ENCODE measurements around the gene HMGN1.

Gene HMGN1

DNA sequence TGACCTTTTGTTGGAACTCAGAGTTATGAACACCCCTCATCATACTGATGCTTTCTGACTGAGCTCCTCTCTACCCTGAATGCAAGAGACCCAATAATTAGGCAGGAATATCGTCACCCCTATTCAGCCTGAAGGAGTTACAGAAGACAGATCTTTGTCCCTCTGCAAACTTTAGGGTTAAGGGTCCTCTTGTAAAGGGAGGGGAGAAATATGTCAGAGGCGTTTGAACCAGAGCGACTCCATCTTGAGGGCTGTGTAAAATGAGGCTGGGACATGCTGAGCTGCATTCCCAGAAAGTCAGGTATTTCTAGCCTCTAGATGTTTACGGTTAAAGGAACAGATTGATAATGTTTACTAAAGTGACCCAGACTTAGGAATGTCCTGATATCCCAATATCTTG lies 10.5 kb upstream of the HMGN1 start:
- TF ChIP-seq POLR2AphosphoS5 (IDR thresholded peaks at IDR 0.05; ENCODE audit: low read depth) (no peak), GABPA (IDR thresholded peaks at IDR 0.05; ENCODE audit: low read depth) (no peak), SPI1 (IDR thresholded peaks at IDR 0.05; ENCODE audit: borderline replicate concordance, low read depth) (no peak)
- TF ChIP-seq, protein P1, sequence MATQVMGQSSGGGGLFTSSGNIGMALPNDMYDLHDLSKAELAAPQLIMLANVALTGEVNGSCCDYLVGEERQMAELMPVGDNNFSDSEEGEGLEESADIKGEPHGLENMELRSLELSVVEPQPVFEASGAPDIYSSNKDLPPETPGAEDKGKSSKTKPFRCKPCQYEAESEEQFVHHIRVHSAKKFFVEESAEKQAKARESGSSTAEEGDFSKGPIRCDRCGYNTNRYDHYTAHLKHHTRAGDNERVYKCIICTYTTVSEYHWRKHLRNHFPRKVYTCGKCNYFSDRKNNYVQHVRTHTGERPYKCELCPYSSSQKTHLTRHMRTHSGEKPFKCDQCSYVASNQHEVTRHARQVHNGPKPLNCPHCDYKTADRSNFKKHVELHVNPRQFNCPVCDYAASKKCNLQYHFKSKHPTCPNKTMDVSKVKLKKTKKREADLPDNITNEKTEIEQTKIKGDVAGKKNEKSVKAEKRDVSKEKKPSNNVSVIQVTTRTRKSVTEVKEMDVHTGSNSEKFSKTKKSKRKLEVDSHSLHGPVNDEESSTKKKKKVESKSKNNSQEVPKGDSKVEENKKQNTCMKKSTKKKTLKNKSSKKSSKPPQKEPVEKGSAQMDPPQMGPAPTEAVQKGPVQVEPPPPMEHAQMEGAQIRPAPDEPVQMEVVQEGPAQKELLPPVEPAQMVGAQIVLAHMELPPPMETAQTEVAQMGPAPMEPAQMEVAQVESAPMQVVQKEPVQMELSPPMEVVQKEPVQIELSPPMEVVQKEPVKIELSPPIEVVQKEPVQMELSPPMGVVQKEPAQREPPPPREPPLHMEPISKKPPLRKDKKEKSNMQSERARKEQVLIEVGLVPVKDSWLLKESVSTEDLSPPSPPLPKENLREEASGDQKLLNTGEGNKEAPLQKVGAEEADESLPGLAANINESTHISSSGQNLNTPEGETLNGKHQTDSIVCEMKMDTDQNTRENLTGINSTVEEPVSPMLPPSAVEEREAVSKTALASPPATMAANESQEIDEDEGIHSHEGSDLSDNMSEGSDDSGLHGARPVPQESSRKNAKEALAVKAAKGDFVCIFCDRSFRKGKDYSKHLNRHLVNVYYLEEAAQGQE (IDR thresholded peaks at IDR 0.05; ENCODE audit: insufficient replicate concordance, low read depth): no peak
- TF ChIP-seq, protein P2, sequence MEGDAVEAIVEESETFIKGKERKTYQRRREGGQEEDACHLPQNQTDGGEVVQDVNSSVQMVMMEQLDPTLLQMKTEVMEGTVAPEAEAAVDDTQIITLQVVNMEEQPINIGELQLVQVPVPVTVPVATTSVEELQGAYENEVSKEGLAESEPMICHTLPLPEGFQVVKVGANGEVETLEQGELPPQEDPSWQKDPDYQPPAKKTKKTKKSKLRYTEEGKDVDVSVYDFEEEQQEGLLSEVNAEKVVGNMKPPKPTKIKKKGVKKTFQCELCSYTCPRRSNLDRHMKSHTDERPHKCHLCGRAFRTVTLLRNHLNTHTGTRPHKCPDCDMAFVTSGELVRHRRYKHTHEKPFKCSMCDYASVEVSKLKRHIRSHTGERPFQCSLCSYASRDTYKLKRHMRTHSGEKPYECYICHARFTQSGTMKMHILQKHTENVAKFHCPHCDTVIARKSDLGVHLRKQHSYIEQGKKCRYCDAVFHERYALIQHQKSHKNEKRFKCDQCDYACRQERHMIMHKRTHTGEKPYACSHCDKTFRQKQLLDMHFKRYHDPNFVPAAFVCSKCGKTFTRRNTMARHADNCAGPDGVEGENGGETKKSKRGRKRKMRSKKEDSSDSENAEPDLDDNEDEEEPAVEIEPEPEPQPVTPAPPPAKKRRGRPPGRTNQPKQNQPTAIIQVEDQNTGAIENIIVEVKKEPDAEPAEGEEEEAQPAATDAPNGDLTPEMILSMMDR (IDR thresholded peaks at IDR 0.05; ENCODE audit: insufficient read depth, low read length): no peak
- Histone ChIP-seq H3K4me3 (replicated peaks; ENCODE audit: insufficient read depth, low read length) (no peak overlapping the region), H3K27ac (replicated peaks) (no peak overlapping the region), H3K27me3 (ENCODE audit: insufficient read depth, poor library complexity, severe bottlenecking) (no peaks in the 10 kb centered on the region)
- no peak for DNase-seq (ENCODE audit: low read depth in 1 of 2, low spot score in 1 of 2)

DNA sequence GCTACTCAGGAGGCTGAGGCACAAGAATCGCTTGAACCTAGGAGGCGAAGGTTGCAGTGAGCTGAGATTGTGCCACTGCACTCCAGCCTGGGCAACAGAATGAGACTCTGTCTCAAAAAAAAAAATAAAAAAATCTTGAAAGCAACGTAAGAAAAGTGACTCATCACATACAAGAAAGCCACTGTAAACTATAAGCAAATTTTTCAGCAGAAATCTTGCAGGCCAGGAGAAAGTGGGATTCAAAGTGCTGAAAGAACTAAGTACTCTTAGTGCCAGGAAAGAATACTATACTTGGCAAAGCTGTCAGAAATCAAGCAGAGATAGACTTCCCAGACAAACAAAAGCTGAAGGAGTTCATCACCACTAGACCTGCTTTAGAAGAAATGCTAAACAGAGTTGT lies 4.4 kb upstream of the HMGN1 start:
- Histone ChIP-seq H3K27ac (replicated peaks) (no peak overlapping the region), H3K4me3 (replicated peaks; ENCODE audit: insufficient read depth, low read length) (no peak overlapping the region), H3K27me3 (ENCODE audit: insufficient read depth, poor library complexity, severe bottlenecking) (no peaks in the 10 kb centered on the region)
- no peak for DNase-seq (ENCODE audit: low read depth in 1 of 2, low spot score in 1 of 2)
- no peak for TF ChIP-seq GABPA (IDR thresholded peaks at IDR 0.05; ENCODE audit: low read depth)
- TF ChIP-seq, protein P2 (IDR thresholded peaks at IDR 0.05; ENCODE audit: insufficient read depth, low read length): no peak
- no peak for TF ChIP-seq SPI1 (IDR thresholded peaks at IDR 0.05; ENCODE audit: borderline replicate concordance, low read depth)
- TF ChIP-seq POLR2AphosphoS5 (IDR thresholded peaks at IDR 0.05; ENCODE audit: low read depth): no peak
- TF ChIP-seq, protein P1 (IDR thresholded peaks at IDR 0.05; ENCODE audit: insufficient replicate concordance, low read depth): no peak

DNA sequence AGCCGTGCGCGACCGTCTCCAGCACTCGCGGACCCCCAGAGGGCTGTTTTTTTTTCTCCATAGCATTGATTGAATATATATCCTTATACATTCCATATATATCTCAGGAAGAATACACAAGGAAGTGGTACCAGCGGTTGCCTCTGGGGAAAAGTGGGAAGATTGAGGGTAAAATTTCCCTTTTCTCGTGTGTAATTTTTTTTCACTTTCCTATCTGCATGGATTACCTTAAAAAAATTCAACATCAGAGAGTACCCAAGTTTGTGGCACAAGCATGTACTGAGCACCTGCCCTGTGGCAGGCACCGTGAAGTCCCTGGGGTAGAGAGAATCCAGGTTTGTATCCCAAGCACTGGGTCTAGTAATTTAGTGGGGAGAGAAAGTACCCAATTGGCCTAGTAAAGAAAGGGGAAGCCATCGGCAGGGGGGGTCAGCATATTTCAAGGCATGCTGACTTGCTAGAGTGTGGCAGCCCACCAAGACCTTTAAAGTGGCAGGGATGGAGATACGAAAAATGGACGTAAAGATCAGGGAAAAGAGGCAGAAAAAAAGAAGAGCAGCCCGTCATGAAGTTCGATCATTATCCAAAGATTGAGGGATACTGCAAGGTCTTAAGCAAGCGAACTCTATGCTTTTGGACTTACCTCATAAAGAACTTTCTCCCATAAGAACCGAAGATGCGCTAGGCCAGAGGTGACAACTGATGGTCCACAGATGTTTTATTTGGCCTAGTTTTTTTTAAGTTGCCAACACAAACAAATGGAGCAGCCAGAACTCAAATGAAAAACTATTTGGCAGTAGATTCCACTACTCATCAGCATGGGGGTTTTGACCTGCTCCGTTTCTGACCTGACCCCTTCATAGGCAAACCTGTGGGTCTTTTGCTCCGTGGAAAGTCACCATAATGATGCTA lies 1.5 kb upstream of the HMGN1 start:
- Histone ChIP-seq H3K27me3 (ENCODE audit: insufficient read depth, poor library complexity, severe bottlenecking) (no peaks in the 10 kb centered on the region), H3K27ac (replicated peaks) (peak overlapping the region; percentile 92), H3K4me3 (replicated peaks; ENCODE audit: insufficient read depth, low read length) (peak overlapping the region; percentile 55)
- DNase-seq (ENCODE audit: low read depth in 1 of 2, low spot score in 1 of 2): peak in 1 of 2 experiments; percentile 33
- TF ChIP-seq GABPA (IDR thresholded peaks at IDR 0.05; ENCODE audit: low read depth) (no peak), SPI1 (IDR thresholded peaks at IDR 0.05; ENCODE audit: borderline replicate concordance, low read depth) (peak; percentile 60; the same call in 1 of the 2 replicates)

DNA sequence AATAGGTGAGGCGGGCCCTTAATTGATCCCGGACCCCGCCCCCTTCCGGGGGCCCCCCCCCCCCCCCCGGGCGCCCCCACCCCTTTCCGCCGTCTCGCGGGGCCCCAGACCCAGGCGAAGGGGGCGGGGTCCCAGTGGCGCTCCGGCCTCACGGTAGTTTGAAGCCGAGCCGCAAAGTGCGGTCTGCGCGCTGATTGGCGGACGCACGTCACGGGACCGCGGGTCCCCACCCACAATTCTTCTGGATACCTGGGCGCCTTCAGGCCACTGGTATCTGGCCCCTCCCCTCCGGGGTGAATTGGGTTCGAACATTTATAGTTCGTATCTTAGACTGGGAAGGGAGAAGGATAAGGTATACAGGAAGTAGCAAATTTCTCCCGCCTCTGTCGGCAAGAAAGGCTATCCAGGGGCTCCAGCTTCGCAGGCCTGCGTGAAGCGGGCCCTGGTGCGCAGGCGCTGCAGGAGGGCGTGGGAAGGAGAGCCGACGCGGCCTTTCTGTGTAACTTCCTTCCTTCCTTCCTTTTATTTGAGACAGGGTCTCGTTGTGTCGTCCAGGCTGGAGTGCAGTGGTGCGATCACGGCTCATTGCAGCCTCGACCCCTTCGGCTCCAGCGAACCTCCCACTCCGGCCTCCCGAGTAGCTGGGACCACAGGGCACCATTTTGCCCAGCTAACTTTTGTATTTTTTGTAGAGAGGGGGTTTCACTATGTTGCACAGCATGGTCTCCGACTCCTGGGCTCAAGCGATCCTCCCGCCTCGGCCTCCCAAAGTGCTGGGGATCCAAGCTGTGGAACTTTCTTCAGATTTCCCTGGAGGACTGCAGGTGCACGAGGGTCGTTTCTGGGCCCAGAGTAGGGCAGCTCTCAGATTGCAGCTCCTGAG lies 564 bp upstream of the HMGN1 start:
- peak; percentile 91 to 98 for DNase-seq (ENCODE audit: low read depth in 1 of 2, low spot score in 1 of 2)
- Histone ChIP-seq H3K27ac (replicated peaks) (peak overlapping the region; percentile 92), H3K27me3 (ENCODE audit: insufficient read depth, poor library complexity, severe bottlenecking) (no peaks in the 10 kb centered on the region), H3K4me3 (replicated peaks; ENCODE audit: insufficient read depth, low read length) (peak overlapping the region; percentile 55)
- TF ChIP-seq POLR2AphosphoS5 (IDR thresholded peaks at IDR 0.05; ENCODE audit: low read depth): peak; percentile 95
- peak; percentile 49; the same call in 1 of the 2 replicates for TF ChIP-seq SPI1 (IDR thresholded peaks at IDR 0.05; ENCODE audit: borderline replicate concordance, low read depth)
- TF ChIP-seq GABPA (IDR thresholded peaks at IDR 0.05; ENCODE audit: low read depth): no peak
- TF ChIP-seq, protein P1 (IDR thresholded peaks at IDR 0.05; ENCODE audit: insufficient replicate concordance, low read depth): peak; percentile 53
- TF ChIP-seq, protein P2 (IDR thresholded peaks at IDR 0.05; ENCODE audit: insufficient read depth, low read length): no peak

All from HL-60 (cell line).